Fibroblast of peridontal ligament (primary cell): Measurements from ENCODE around the gene BMERB1.
"Not testable (repeated sequence)": the region's sequence is repeated elsewhere in the genome, so short reads cannot be mapped to it uniquely, and the experiment has no call there.

Source experiments
- DNase-seq: peaks from one replicate; pipeline ENCODE4 v3.0.0-alpha.2; 2010; ENCODE audit errors: extremely low read depth

BMERB1 gene

GRCh38 chr16:15593235-15593634 is 158.8 kb downstream of the BMERB1 start:
- no peak for DNase-seq

- DNase-seq = no peak
These were observed 160.4 kb downstream of the BMERB1 start for GRCh38 chr16:15594711-15595320.

- no peak for DNase-seq
These were observed 162.7 kb downstream of the BMERB1 start for GRCh38 chr16:15597135-15597534.

- no peak for DNase-seq
These were observed 163.6 kb downstream of the BMERB1 start for GRCh38 chr16:15597822-15598647.

GRCh38 chr16:15598648-15599190 is 164.3 kb downstream of the BMERB1 start:
- no peak for DNase-seq

GRCh38 chr16:15599303-15600070 is 165.1 kb downstream of the BMERB1 start:
- no peak for DNase-seq

GRCh38 chr16:15601212-15601879 is 167.0 kb downstream of the BMERB1 start:
- no peak for DNase-seq

- no peak for DNase-seq
These were observed 168.1 kb downstream of the BMERB1 start for GRCh38 chr16:15602285-15603044.

- no peak for DNase-seq
These were observed 170.4 kb downstream of the BMERB1 start for GRCh38 chr16:15604460-15605440.

GRCh38 chr16:15605839-15606517 is 171.6 kb downstream of the BMERB1 start:
- DNase-seq = no peak

GRCh38 chr16:15606518-15607220 is 172.3 kb downstream of the BMERB1 start:
- no peak for DNase-seq

- DNase-seq = not testable (repeated sequence)
These were observed 172.9 kb downstream of the BMERB1 start for GRCh38 chr16:15607221-15607699.

- DNase-seq = peak; percentile 66
These were observed 173.5 kb downstream of the BMERB1 start for GRCh38 chr16:15607700-15608396.

- peak; percentile 51 for DNase-seq
These were observed 174.3 kb downstream of the BMERB1 start for GRCh38 chr16:15608398-15609285.

GRCh38 chr16:15609286-15609649 is 174.9 kb downstream of the BMERB1 start:
- no peak for DNase-seq

- peak; percentile 40 for DNase-seq
These were observed 176.0 kb downstream of the BMERB1 start for GRCh38 chr16:15610369-15610871.

GRCh38 chr16:15611610-15612009 is 177.2 kb downstream of the BMERB1 start:
- DNase-seq = peak; percentile 54
